Right renal pelvis (tissue), 4 donors: ENCODE measurements around the gene CRTC3. TPM values are rescaled to one million over a fixed set of nuclear protein-coding genes. Genes with fewer than 3 reads are reported as not detected.

Experiments used
- DNase-seq, 4 donors: peaks; one replicate each; pipeline ENCODE4 v3.0.0-alpha.2; 2013; ENCODE audit warnings: low read depth in 4 of 4, low spot score in 3 of 4, missing footprints in 1 of 4
- polyA plus RNA-seq, 4 donors: library from polyadenylated mRNA; unstranded; fragments of 120-200 nt; gene quantifications; one replicate each; pipeline ENCODE4 v1.2.1, GENCODE V29; 2013; ENCODE audit not compliant: insufficient read length in 4 of 4

CRTC3 gene
- polyA plus RNA-seq, 4 donors, result 29.3 to 30.7 (median 29.9) TPM

DNA sequence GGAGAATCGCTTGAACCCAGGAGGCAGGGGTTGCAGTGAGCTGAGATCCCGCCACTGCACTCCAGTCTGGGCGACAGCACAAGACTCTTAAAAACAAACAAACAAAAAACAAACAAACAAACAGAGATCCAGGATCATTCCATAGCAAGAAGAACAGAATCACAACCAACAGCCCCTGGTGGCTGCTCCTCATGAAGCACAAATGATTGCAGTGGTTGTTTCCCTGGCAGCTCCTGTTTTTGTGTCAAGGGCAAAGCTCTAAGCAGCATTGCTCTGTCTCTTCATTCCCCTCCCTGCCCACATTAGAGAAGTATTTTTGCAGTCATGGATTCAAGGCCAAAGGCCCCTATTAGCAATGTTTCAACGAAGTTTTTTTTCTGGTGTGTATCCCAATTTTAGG, 161.6 kb downstream of the CRTC3 start:
- DNase-seq, result no peak

GRCh38 chr15:90691982-90692773, 162.5 kb downstream of the CRTC3 start:
- DNase-seq, result no peak

Other genes starting within 250 kb of the CRTC3 start
- 1 to 10 TPM; 4.1 to 5.3 (median 4.2) TPM for gene ZNF774, start 177.6 kb upstream of the CRTC3 start, polyA plus RNA-seq
- gene IQGAP1, start 141.7 kb upstream of the CRTC3 start, polyA plus RNA-seq, result 100 to 1,000 TPM; 135 to 184 (median 175) TPM
- gene BLM, start 187.4 kb downstream of the CRTC3 start, polyA plus RNA-seq, result 10 to 100 TPM; 10.3 to 14.4 (median 12.3) TPM